Liver (tissue), 9 donors: ENCODE results near the gene THOC1. TPM values are rescaled to one million over a fixed set of nuclear protein-coding genes. Genes with fewer than 3 reads are reported as not detected.

Experiments
- DNase-seq: peaks from one replicate; pipeline ENCODE4 v3.0.0-alpha.2; 2017; ENCODE audit warnings: low spot score
- H3K27ac ChIP-seq, 2 donors: one replicate each; pipeline ENCODE4 v1.7.0; 2013; ENCODE audit warnings: inconsistent platforms in 2 of 2, low read length in 2 of 2, control low read depth in 1 of 2, low read depth in 1 of 2, mild to moderate bottlenecking in 1 of 2
- H3K27me3 ChIP-seq, 4 donors: one replicate each; pipeline versions ENCODE4 v1.6.1 to v1.7.0; 2013; ENCODE audit warnings: low read length in 3 of 4, inconsistent platforms in 1 of 4, mild to moderate bottlenecking in 1 of 4, moderate library complexity in 1 of 4; ENCODE audit not compliant: control insufficient read depth in 4 of 4, insufficient read depth in 4 of 4
- H3K36me3 ChIP-seq, 4 donors: one replicate each; pipeline versions ENCODE4 v1.6.1 to v1.7.0; 2013; ENCODE audit warnings: low read length in 3 of 4, mild to moderate bottlenecking in 3 of 4, low read depth in 1 of 4, moderate library complexity in 1 of 4; ENCODE audit not compliant: control insufficient read depth in 4 of 4, insufficient read depth in 3 of 4
- H3K4me1 ChIP-seq, 4 donors: one replicate each; pipeline versions ENCODE4 v1.6.1 to v1.7.0; 2013; ENCODE audit warnings: low read length in 3 of 4, mild to moderate bottlenecking in 3 of 4, moderate library complexity in 1 of 4; ENCODE audit not compliant: control insufficient read depth in 4 of 4, insufficient read depth in 4 of 4
- H3K4me3 ChIP-seq, 3 donors: one replicate each; pipeline versions ENCODE4 v1.6.1 to v1.7.0; 2013; ENCODE audit warnings: low read length in 3 of 3, control low read depth in 1 of 3, low read depth in 1 of 3, mild to moderate bottlenecking in 1 of 3
- H3K9ac ChIP-seq, 2 donors: one replicate each; pipeline ENCODE4 v1.7.0; 2013; ENCODE audit warnings: low read length in 2 of 2, mild to moderate bottlenecking in 2 of 2, moderate library complexity in 2 of 2, control low read depth in 1 of 2, low read depth in 1 of 2
- H3K9me3 ChIP-seq, 4 donors: one replicate each; pipeline versions ENCODE4 v1.6.1 to v1.7.0; 2013; ENCODE audit warnings: low read length in 3 of 4; ENCODE audit not compliant: control insufficient read depth in 4 of 4
- EGR1 ChIP-seq, 2 donors: IDR thresholded peaks; 2 replicates each; pipeline ENCODE4 v1.6.1; 2016 to 2018; ENCODE audit warnings: antibody characterized with exemption in 2 of 2, low read depth in 2 of 2
- FOXA1 ChIP-seq: IDR thresholded peaks from 2 replicates; pipeline ENCODE4 v1.6.1; 2016; ENCODE audit warnings: antibody characterized with exemption
- FOXA2 ChIP-seq: IDR thresholded peaks from 2 replicates; pipeline ENCODE4 v1.6.1; 2016; ENCODE audit warnings: antibody characterized with exemption
- GABPA ChIP-seq, 2 donors: IDR thresholded peaks in 1 of 2; conservative IDR thresholded peaks in 1 of 2; 2 replicates each; pipeline ENCODE4 v1.6.1; 2016; ENCODE audit warnings: antibody characterized with exemption in 2 of 2, mild to moderate bottlenecking in 1 of 2, moderate library complexity in 1 of 2
- MAX ChIP-seq: IDR thresholded peaks from 2 replicates; pipeline ENCODE4 v1.6.1; 2016; ENCODE audit warnings: antibody characterized with exemption
- NR2F2 ChIP-seq: IDR thresholded peaks from 2 replicates; pipeline ENCODE4 v1.6.1; 2016; ENCODE audit warnings: antibody characterized with exemption
- RAD21 ChIP-seq, 2 donors: IDR thresholded peaks; 2 replicates each; pipeline ENCODE4 v1.6.1; 2016; ENCODE audit warnings: antibody characterized with exemption in 2 of 2, mild to moderate bottlenecking in 2 of 2
- REST ChIP-seq: IDR thresholded peaks from 2 replicates; pipeline ENCODE4 v1.6.1; 2016; ENCODE audit warnings: antibody characterized with exemption, mild to moderate bottlenecking
- RXRA ChIP-seq, 2 donors: IDR thresholded peaks; 2 replicates each; pipeline ENCODE4 v1.6.1; 2017 to 2018; ENCODE audit warnings: antibody characterized with exemption in 2 of 2, mild to moderate bottlenecking in 1 of 2
- SP1 ChIP-seq: IDR thresholded peaks from 2 replicates; pipeline ENCODE4 v1.6.1; 2018; ENCODE audit warnings: antibody characterized with exemption, mild to moderate bottlenecking
- TAF1 ChIP-seq: conservative IDR thresholded peaks from 2 replicates; pipeline ENCODE4 v1.6.1; 2016; ENCODE audit warnings: antibody characterized with exemption, mild to moderate bottlenecking
- YY1 ChIP-seq: IDR thresholded peaks from 2 replicates; pipeline ENCODE4 v1.6.1; 2016; ENCODE audit warnings: antibody characterized with exemption, mild to moderate bottlenecking
- ZBTB33 ChIP-seq: IDR thresholded peaks from 2 replicates; pipeline ENCODE4 v1.6.1; 2016; ENCODE audit warnings: antibody characterized with exemption
- WGBS: extraction: QIAGEN DNeasy Blood & Tissue Kit; methylation state at CpG from one replicate; pipeline ENCODE4 v1.1.7; 2013; 5-methylcytosine and 5-hydroxymethylcytosine counted together
- polyA plus RNA-seq, 2 donors: library from polyadenylated mRNA; stranded (reverse) in 1 of 2; unstranded in 1 of 2; fragments of 200-250 nt in 1 of 2; fragments of >200 nt in 1 of 2; fragmentation: Nextera tagmentation in 1 of 2; extraction: Ambion mirVana in 1 of 2; gene quantifications; one replicate each; pipeline versions ENCODE4 v1.2.1 to v1.2.3, GENCODE V29; 2013 to 2015
- total RNA-seq, 2 donors: library from RNA; depleted of rRNA; stranded (reverse); fragments of >200 nt; gene quantifications; one replicate each; pipeline ENCODE4 v1.2.3, GENCODE V29; 2014
- TF ChIP-seq, protein P1 (sequence below): IDR thresholded peaks from 2 replicates; pipeline ENCODE4 v1.6.1; 2016; ENCODE audit warnings: antibody characterized with exemption
- donor health status: healthy.
- donor health status: healthy.
- donor health status: healthy.
- donor health status: healthy.
- donor health status: healthy.

THOC1 gene
- total and polyA plus RNA-seq, 4 donors: 5.2 to 30.5 (median 22.0) TPM

DNA sequence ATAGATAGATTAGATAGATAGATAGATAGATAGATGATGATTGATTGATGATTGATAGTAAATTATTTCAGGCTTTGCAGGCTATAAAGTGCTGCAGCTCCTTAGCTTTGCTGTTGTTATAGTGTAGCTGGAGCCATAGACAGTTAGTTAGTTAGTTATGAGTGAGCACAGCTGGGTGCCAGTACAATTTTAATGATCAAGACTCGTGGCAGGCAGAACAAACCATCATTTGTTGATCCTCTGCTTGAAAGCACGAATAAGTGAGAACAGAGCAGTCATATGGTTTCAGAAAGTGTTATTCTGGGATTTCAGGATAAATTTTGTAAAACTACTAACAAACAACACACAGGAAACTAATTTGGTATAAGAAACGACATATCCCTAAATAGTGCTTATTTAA, 53.9 kb downstream of the THOC1 start:
- Histone ChIP-seq H3K36me3 (peaks cover 15 to 69% (median 37%) of the 10 kb centered on the region in 4 donors), H3K9ac (no peak overlapping the region), H3K27me3 (no peaks in the 10 kb centered on the region), H3K9me3 (no peaks in the 10 kb centered on the region), H3K4me1 (peaks cover 0 to 15% (median 2%) of the 10 kb centered on the region in 4 donors), H3K27ac (no peak overlapping the region), H3K4me3 (no peak overlapping the region)
- no peak for DNase-seq
- WGBS: 90% methylated on average over 3 of the region's 3 CpGs
- TF ChIP-seq NR2F2: no peak
- TF ChIP-seq FOXA1: no peak
- no peak for TF ChIP-seq SP1
- no peak for TF ChIP-seq TAF1

DNA sequence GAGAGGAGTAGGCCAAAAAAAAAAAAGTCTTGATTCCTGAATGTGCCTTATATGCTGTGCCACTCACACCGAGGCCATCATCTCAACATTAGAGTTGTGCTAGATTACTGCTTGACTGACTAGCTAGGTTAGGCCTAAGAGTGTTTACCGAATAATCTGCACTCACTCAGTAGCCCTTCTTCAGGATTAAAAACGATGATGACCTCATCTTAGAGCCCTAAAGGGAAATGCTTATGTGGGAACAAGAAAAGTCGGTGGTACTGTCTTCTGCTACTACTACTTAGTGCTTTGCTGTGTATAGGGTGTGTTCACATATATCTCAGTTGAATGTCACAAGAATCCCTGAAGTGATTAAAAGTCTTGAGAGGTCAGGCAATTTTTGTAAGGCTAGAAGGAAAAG, 54.3 kb downstream of the THOC1 start:
- no peak for DNase-seq
- Histone ChIP-seq H3K36me3 (peaks cover 15 to 66% (median 37%) of the 10 kb centered on the region in 4 donors), H3K9me3 (no peaks in the 10 kb centered on the region), H3K27ac (no peak overlapping the region), H3K4me3 (no peak overlapping the region), H3K9ac (no peak overlapping the region), H3K4me1 (peaks cover 0 to 15% (median 2%) of the 10 kb centered on the region in 4 donors), H3K27me3 (no peaks in the 10 kb centered on the region)
- no peak for TF ChIP-seq FOXA2
- TF ChIP-seq, protein P1, sequence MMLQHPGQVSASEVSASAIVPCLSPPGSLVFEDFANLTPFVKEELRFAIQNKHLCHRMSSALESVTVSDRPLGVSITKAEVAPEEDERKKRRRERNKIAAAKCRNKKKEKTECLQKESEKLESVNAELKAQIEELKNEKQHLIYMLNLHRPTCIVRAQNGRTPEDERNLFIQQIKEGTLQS: no peak
- no peak for TF ChIP-seq RAD21 (IDR thresholded peaks at IDR 0.05)
- no peak for TF ChIP-seq YY1
- no peak for TF ChIP-seq RXRA (IDR thresholded peaks at IDR 0.05)
- no peak for TF ChIP-seq ZBTB33
- no peak for TF ChIP-seq EGR1 (IDR thresholded peaks at IDR 0.05; ENCODE audit: low read depth in 2 of 2)
- no peak for TF ChIP-seq REST
- TF ChIP-seq MAX: no peak
- TF ChIP-seq FOXA1: no peak
- no peak for TF ChIP-seq SP1
- no peak for TF ChIP-seq GABPA (IDR thresholded peaks at IDR 0.05 in 1 of 2, conservative IDR thresholded peaks at IDR 0.05 in 1 of 2)
- 93% methylated on average over 4 of the region's 4 CpGs for WGBS
